ENCODE results near the gene MT1E. TPM values are rescaled to one million over a fixed set of nuclear protein-coding genes. Genes with fewer than 3 reads are reported as not detected.

Gene MT1E
- total RNA-seq, 1 experiment from 2014 or later = 114 TPM

- TF ChIP-seq, protein P1, sequence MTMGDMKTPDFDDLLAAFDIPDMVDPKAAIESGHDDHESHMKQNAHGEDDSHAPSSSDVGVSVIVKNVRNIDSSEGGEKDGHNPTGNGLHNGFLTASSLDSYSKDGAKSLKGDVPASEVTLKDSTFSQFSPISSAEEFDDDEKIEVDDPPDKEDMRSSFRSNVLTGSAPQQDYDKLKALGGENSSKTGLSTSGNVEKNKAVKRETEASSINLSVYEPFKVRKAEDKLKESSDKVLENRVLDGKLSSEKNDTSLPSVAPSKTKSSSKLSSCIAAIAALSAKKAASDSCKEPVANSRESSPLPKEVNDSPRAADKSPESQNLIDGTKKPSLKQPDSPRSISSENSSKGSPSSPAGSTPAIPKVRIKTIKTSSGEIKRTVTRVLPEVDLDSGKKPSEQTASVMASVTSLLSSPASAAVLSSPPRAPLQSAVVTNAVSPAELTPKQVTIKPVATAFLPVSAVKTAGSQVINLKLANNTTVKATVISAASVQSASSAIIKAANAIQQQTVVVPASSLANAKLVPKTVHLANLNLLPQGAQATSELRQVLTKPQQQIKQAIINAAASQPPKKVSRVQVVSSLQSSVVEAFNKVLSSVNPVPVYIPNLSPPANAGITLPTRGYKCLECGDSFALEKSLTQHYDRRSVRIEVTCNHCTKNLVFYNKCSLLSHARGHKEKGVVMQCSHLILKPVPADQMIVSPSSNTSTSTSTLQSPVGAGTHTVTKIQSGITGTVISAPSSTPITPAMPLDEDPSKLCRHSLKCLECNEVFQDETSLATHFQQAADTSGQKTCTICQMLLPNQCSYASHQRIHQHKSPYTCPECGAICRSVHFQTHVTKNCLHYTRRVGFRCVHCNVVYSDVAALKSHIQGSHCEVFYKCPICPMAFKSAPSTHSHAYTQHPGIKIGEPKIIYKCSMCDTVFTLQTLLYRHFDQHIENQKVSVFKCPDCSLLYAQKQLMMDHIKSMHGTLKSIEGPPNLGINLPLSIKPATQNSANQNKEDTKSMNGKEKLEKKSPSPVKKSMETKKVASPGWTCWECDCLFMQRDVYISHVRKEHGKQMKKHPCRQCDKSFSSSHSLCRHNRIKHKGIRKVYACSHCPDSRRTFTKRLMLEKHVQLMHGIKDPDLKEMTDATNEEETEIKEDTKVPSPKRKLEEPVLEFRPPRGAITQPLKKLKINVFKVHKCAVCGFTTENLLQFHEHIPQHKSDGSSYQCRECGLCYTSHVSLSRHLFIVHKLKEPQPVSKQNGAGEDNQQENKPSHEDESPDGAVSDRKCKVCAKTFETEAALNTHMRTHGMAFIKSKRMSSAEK (CRISPR knock-in tag; IDR thresholded peaks at IDR 0.05; ENCODE audit: borderline replicate concordance) = no peak
- TF ChIP-seq ZNF671 (CRISPR knock-in tag; IDR thresholded peaks at IDR 0.05) = no peak
- TF ChIP-seq SMAD4 (CRISPR knock-in tag; IDR thresholded peaks at IDR 0.05) = no peak
- TF ChIP-seq IRF2 (CRISPR knock-in tag; IDR thresholded peaks at IDR 0.05; ENCODE audit: borderline replicate concordance, low read depth) = no peak
- no peak for TF ChIP-seq NFATC4 (CRISPR knock-in tag; IDR thresholded peaks at IDR 0.05)
These were observed 23.7 kb downstream of the MT1E start (continued) for GRCh38 chr16:56649271-56649670.

DNA sequence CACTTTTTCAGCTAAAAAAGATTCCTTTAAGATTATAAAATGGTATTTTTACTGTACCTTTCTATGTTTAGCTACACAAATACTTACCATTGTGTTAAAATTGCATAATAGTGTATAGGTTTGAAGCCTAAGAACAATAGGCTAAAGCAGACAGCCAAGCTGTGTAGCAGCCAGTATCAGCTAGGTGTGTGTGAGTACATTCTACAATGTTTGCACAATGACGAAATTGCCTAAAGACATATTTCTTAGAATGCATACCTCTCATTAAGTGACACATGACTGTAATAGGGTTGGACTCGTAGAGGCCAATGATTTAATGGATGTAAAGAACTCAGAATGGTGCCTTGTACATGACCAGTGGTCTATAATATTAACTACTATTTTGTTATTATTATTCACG lies 24.2 kb downstream of the MT1E start:
- no peaks in the 10 kb centered on the region for H3K36me3 Mint-ChIP-seq
- 0 out of 2 replicates have a peak, but pooled peaks cover 5% of the 10 kb centered on the region for H3K4me1 Mint-ChIP-seq
- H3K4me3 Mint-ChIP-seq = no peak overlapping the region
- H3K9me3 Mint-ChIP-seq = no peaks in the 10 kb centered on the region
- DNase-seq (ENCODE audit: low spot score) (no peak), ATAC-seq (no peak)
- no peak overlapping the region for H3K27ac Mint-ChIP-seq
- ChIA-PET CTCF (interaction anchor here (1.4 kb wide), 1 partner anchor 8 kb away, joined by 3 read pairs; the partner anchor contains the start of gene MT1F), POLR2A (no interaction called here)
- TF ChIP-seq IRF2 (CRISPR knock-in tag; IDR thresholded peaks at IDR 0.05; ENCODE audit: borderline replicate concordance, low read depth) = no peak
- TF ChIP-seq MXD4 (CRISPR knock-in tag; IDR thresholded peaks at IDR 0.05; ENCODE audit: borderline replicate concordance) = no peak
- TF ChIP-seq E2F4 (CRISPR knock-in tag; IDR thresholded peaks at IDR 0.05; ENCODE audit: borderline replicate concordance, low read depth) = no peak
- TF ChIP-seq FOXJ3 (CRISPR knock-in tag; IDR thresholded peaks at IDR 0.05; ENCODE audit: borderline replicate concordance) = no peak
- TF ChIP-seq CBFB (CRISPR knock-in tag; IDR thresholded peaks at IDR 0.05; ENCODE audit: low read depth) = no peak
- no peak for TF ChIP-seq CREB1 (CRISPR knock-in tag; IDR thresholded peaks at IDR 0.05)
- TF ChIP-seq NFE2L1 (CRISPR knock-in tag; IDR thresholded peaks at IDR 0.05) = no peak
- TF ChIP-seq TEAD1 (CRISPR knock-in tag; IDR thresholded peaks at IDR 0.05) = no peak
- TF ChIP-seq, protein P2, sequence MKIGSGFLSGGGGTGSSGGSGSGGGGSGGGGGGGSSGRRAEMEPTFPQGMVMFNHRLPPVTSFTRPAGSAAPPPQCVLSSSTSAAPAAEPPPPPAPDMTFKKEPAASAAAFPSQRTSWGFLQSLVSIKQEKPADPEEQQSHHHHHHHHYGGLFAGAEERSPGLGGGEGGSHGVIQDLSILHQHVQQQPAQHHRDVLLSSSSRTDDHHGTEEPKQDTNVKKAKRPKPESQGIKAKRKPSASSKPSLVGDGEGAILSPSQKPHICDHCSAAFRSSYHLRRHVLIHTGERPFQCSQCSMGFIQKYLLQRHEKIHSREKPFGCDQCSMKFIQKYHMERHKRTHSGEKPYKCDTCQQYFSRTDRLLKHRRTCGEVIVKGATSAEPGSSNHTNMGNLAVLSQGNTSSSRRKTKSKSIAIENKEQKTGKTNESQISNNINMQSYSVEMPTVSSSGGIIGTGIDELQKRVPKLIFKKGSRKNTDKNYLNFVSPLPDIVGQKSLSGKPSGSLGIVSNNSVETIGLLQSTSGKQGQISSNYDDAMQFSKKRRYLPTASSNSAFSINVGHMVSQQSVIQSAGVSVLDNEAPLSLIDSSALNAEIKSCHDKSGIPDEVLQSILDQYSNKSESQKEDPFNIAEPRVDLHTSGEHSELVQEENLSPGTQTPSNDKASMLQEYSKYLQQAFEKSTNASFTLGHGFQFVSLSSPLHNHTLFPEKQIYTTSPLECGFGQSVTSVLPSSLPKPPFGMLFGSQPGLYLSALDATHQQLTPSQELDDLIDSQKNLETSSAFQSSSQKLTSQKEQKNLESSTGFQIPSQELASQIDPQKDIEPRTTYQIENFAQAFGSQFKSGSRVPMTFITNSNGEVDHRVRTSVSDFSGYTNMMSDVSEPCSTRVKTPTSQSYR (CRISPR knock-in tag; IDR thresholded peaks at IDR 0.05) = no peak
- TF ChIP-seq TCF7 (CRISPR knock-in tag; IDR thresholded peaks at IDR 0.05; ENCODE audit: low read depth) = no peak
- no peak for TF ChIP-seq ZNF671 (CRISPR knock-in tag; IDR thresholded peaks at IDR 0.05)
- TF ChIP-seq, protein P3, sequence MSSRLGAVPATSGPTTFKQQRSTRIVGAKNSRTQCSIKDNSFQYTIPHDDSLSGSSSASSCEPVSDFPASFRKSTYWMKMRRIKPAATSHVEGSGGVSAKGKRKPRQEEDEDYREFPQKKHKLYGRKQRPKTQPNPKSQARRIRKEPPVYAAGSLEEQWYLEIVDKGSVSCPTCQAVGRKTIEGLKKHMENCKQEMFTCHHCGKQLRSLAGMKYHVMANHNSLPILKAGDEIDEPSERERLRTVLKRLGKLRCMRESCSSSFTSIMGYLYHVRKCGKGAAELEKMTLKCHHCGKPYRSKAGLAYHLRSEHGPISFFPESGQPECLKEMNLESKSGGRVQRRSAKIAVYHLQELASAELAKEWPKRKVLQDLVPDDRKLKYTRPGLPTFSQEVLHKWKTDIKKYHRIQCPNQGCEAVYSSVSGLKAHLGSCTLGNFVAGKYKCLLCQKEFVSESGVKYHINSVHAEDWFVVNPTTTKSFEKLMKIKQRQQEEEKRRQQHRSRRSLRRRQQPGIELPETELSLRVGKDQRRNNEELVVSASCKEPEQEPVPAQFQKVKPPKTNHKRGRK (CRISPR knock-in tag; IDR thresholded peaks at IDR 0.05; ENCODE audit: borderline replicate concordance) = no peak
- no peak for TF ChIP-seq SP1 (CRISPR knock-in tag; conservative IDR thresholded peaks at IDR 0.05)
- TF ChIP-seq GRHL2 (CRISPR knock-in tag; IDR thresholded peaks at IDR 0.05; ENCODE audit: insufficient replicate concordance, severe bottlenecking) = no peak
- peaks cover 94% of the 10 kb centered on the region for H3K27me3 Mint-ChIP-seq (ENCODE audit: low read depth)

All from WTC11 (cell line).